Glomerular visceral epithelial cell (primary cell): ENCODE results near the gene PPP6R3.

Experiments
- DNase-seq: peaks from one replicate; pipeline ENCODE4 v3.0.0-alpha.2; 2016; ENCODE audit errors: extremely low spot score

Gene PPP6R3

GRCh38 chr11:68552542-68552941, 92.0 kb downstream of the PPP6R3 start:
- DNase-seq: no peak

- DNase-seq: no peak
These were observed 99.7 kb downstream of the PPP6R3 start for GRCh38 chr11:68560216-68560615.

- no peak for DNase-seq
These were observed 102.9 kb downstream of the PPP6R3 start for GRCh38 chr11:68563454-68563853.

GRCh38 chr11:68564261-68564660, 103.7 kb downstream of the PPP6R3 start:
- peak; percentile 42 for DNase-seq

- DNase-seq: no peak
These were observed 105.2 kb downstream of the PPP6R3 start for GRCh38 chr11:68565768-68566167.

GRCh38 chr11:68567553-68567952, 107.0 kb downstream of the PPP6R3 start:
- DNase-seq: no peak

- DNase-seq: no peak
These were observed 108.8 kb downstream of the PPP6R3 start for GRCh38 chr11:68569357-68569756.

GRCh38 chr11:68570691-68571090, 110.1 kb downstream of the PPP6R3 start:
- DNase-seq: no peak

- DNase-seq: no peak
These were observed 113.8 kb downstream of the PPP6R3 start for GRCh38 chr11:68574308-68574707.

GRCh38 chr11:68575025-68575665, 114.6 kb downstream of the PPP6R3 start:
- DNase-seq: no peak

GRCh38 chr11:68579455-68579854, 118.9 kb downstream of the PPP6R3 start:
- peak; percentile 5 for DNase-seq

GRCh38 chr11:68581439-68581838, 120.9 kb downstream of the PPP6R3 start:
- DNase-seq: no peak

- DNase-seq: no peak
These were observed 121.3 kb downstream of the PPP6R3 start for GRCh38 chr11:68581901-68582300.

- no peak for DNase-seq
These were observed 122.0 kb downstream of the PPP6R3 start for GRCh38 chr11:68582416-68583040.

GRCh38 chr11:68583041-68583446, 122.5 kb downstream of the PPP6R3 start:
- DNase-seq: peak; percentile 25

GRCh38 chr11:68584097-68584496, 123.5 kb downstream of the PPP6R3 start:
- DNase-seq: no peak

- no peak for DNase-seq
These were observed 124.5 kb downstream of the PPP6R3 start for GRCh38 chr11:68584991-68585524.

GRCh38 chr11:68589547-68590216, 129.1 kb downstream of the PPP6R3 start:
- no peak for DNase-seq

- DNase-seq: no peak
These were observed 131.2 kb downstream of the PPP6R3 start for GRCh38 chr11:68591719-68592118.

GRCh38 chr11:68593441-68593840, 132.9 kb downstream of the PPP6R3 start:
- no peak for DNase-seq

GRCh38 chr11:68594123-68594522, 133.6 kb downstream of the PPP6R3 start:
- DNase-seq: no peak

GRCh38 chr11:68596231-68596630, 135.7 kb downstream of the PPP6R3 start:
- DNase-seq: no peak
